ENCODE results near the gene SH3PXD2A.

- no peak for TF ChIP-seq CTCF (IDR thresholded peaks at IDR 0.05)
- no peak for TF ChIP-seq POLR2A (IDR thresholded peaks at IDR 0.05)
Measured at GRCh38 chr10:103861505-103861904, 6.1 kb upstream of the SH3PXD2A start.
